WTC11 (cell line): ENCODE data around the gene ARHGAP45. TPM values are rescaled to one million over a fixed set of nuclear protein-coding genes. Genes with fewer than 3 reads are reported as not detected.

Source experiments
- ATAC-seq: fragments of 200-7000 bp; cut with Tn5 transposase; 2 replicates; pipeline ENCODE4 v1.10.0; 2021; ENCODE audit warnings: mild to moderate bottlenecking, moderate library complexity
- CTCF ChIA-PET: fragments of 300-600 bp; sonication (Branson Sonifier 250); formaldehyde crosslinking; loops from one replicate; lab custom pipeline; 2021; ENCODE audit warnings: antibody characterized with exemption; lab: Charles Lee
- POLR2A ChIA-PET: fragments of 350-600 bp; sonication (Branson Sonifier 250); formaldehyde crosslinking; loops from one replicate; lab custom pipeline; 2021; ENCODE audit warnings: antibody characterized with exemption; lab: Charles Lee
- DNase-seq: peaks from one replicate; pipeline ENCODE4 v3.0.0; 2021; ENCODE audit warnings: low spot score
- H3K27ac Mint-ChIP-seq: 2 replicates; pipeline ENCODE4 v1.8.0; 2021; ENCODE audit warnings: mixed read lengths
- H3K27me3 Mint-ChIP-seq: 2 replicates; pipeline ENCODE4 v1.8.0; 2021; ENCODE audit warnings: low read depth, mild to moderate bottlenecking, moderate library complexity, mixed read lengths
- H3K36me3 Mint-ChIP-seq: 2 replicates; pipeline ENCODE4 v1.8.0; 2021; ENCODE audit warnings: mixed read lengths
- H3K4me1 Mint-ChIP-seq: 2 replicates; pipeline ENCODE4 v1.8.0; 2022; ENCODE audit warnings: mixed read lengths
- H3K4me3 Mint-ChIP-seq: 2 replicates; pipeline ENCODE4 v1.8.0; 2021; ENCODE audit warnings: mild to moderate bottlenecking, moderate library complexity, mixed read lengths
- H3K9me3 Mint-ChIP-seq: 2 replicates; pipeline ENCODE4 v1.8.0; 2021; ENCODE audit warnings: mixed read lengths
- AFF4 ChIP-seq: sonication (generic); formaldehyde crosslinking; IDR thresholded peaks from 2 replicates; pipeline ENCODE4 v1.8.1; 2023; ENCODE audit warnings: mild to moderate bottlenecking, missing genetic modification reagents, borderline replicate concordance
- CBFB ChIP-seq: sonication (generic); formaldehyde crosslinking; IDR thresholded peaks from 2 replicates; pipeline ENCODE4 v1.8.1; 2022; ENCODE audit warnings: mild to moderate bottlenecking, low read depth, missing genetic modification reagents
- CREB1 ChIP-seq: sonication (generic); formaldehyde crosslinking; IDR thresholded peaks from 2 replicates; pipeline ENCODE4 v1.8.0; 2023; ENCODE audit warnings: mild to moderate bottlenecking, missing genetic modification reagents
- ELF4 ChIP-seq: sonication (generic); formaldehyde crosslinking; IDR thresholded peaks from 2 replicates; pipeline ENCODE4 v1.8.1; 2022; ENCODE audit warnings: low read depth, mild to moderate bottlenecking, moderate library complexity, missing genetic modification reagents
- GABPB1 ChIP-seq: sonication (generic); formaldehyde crosslinking; IDR thresholded peaks from 2 replicates; pipeline ENCODE4 v1.8.1; 2023; ENCODE audit warnings: mild to moderate bottlenecking, missing genetic modification reagents
- NFATC4 ChIP-seq: fragments of 250-450 bp; sonication (Bioruptor Pico); IDR thresholded peaks from 2 replicates; pipeline ENCODE4 v1.9.0; 2021; ENCODE audit warnings: mild to moderate bottlenecking
- NR1H2 ChIP-seq: sonication (generic); formaldehyde crosslinking; IDR thresholded peaks from 2 replicates; pipeline ENCODE4 v1.9.0; 2021; ENCODE audit warnings: mild to moderate bottlenecking, moderate library complexity, missing genetic modification reagents
- PRDM15 ChIP-seq: sonication (generic); formaldehyde crosslinking; IDR thresholded peaks from 2 replicates; pipeline ENCODE4 v1.8.0; 2022; ENCODE audit warnings: missing genetic modification reagents
- RORB ChIP-seq: fragments of 250-450 bp; sonication (Bioruptor Pico); IDR thresholded peaks from 2 replicates; pipeline ENCODE4 v1.9.0; 2021; ENCODE audit warnings: mild to moderate bottlenecking
- SOX15 ChIP-seq: fragments of 250-450 bp; sonication (Bioruptor Pico); IDR thresholded peaks from 2 replicates; pipeline ENCODE4 v1.9.0; 2021; ENCODE audit warnings: mild to moderate bottlenecking
- ZNF121 ChIP-seq: sonication (generic); formaldehyde crosslinking; IDR thresholded peaks from 2 replicates; pipeline ENCODE4 v1.8.0; 2023; ENCODE audit warnings: missing genetic modification reagents
- ZNF317 ChIP-seq: sonication (generic); formaldehyde crosslinking; IDR thresholded peaks from 2 replicates; pipeline ENCODE4 v1.8.1; 2023; ENCODE audit warnings: low read depth, mild to moderate bottlenecking, moderate library complexity, missing genetic modification reagents, borderline replicate concordance
- ZNF416 ChIP-seq: fragments of 250-450 bp; sonication (Bioruptor Pico); IDR thresholded peaks from 2 replicates; pipeline ENCODE4 v1.9.0; 2021; ENCODE audit warnings: mild to moderate bottlenecking, inconsistent platforms
- ZNF425 ChIP-seq: fragments of 250-450 bp; sonication (Bioruptor Pico); conservative IDR thresholded peaks from 2 replicates; pipeline ENCODE4 v1.9.0; 2021; ENCODE audit warnings: mild to moderate bottlenecking
- total RNA-seq: library from RNA; stranded (reverse); gene quantifications from 3 replicates; pipeline ENCODE4 v1.2.3, GENCODE V29; 2021
- TF ChIP-seq, protein P1 (sequence below): sonication (generic); formaldehyde crosslinking; IDR thresholded peaks from 2 replicates; pipeline ENCODE4 v1.8.1; 2022; ENCODE audit warnings: low read depth, mild to moderate bottlenecking, moderate library complexity, missing genetic modification reagents, borderline replicate concordance
- TF ChIP-seq, protein P2 (sequence below): sonication (generic); formaldehyde crosslinking; IDR thresholded peaks from 2 replicates; pipeline ENCODE4 v1.8.1; 2023; ENCODE audit warnings: mild to moderate bottlenecking, missing genetic modification reagents, moderate library complexity
- TF ChIP-seq, protein P3 (sequence below): sonication (generic); formaldehyde crosslinking; IDR thresholded peaks from 2 replicates; pipeline ENCODE4 v1.8.1; 2022; ENCODE audit warnings: low read depth, missing genetic modification reagents, borderline replicate concordance

The ARHGAP45 gene
- total RNA-seq, 1 experiment from 2014 or later, result 40.9 TPM

GRCh38 chr19:1047696-1048147, 19.2 kb upstream of the ARHGAP45 start:
- Mint-ChIP-seq H3K27ac (no peak overlapping the region), H3K4me1 (no peaks in the 10 kb centered on the region)
- peak; percentile 86 for DNase-seq
- no peak for TF ChIP-seq SOX15 (CRISPR knock-in tag)
- TF ChIP-seq, protein P1, sequence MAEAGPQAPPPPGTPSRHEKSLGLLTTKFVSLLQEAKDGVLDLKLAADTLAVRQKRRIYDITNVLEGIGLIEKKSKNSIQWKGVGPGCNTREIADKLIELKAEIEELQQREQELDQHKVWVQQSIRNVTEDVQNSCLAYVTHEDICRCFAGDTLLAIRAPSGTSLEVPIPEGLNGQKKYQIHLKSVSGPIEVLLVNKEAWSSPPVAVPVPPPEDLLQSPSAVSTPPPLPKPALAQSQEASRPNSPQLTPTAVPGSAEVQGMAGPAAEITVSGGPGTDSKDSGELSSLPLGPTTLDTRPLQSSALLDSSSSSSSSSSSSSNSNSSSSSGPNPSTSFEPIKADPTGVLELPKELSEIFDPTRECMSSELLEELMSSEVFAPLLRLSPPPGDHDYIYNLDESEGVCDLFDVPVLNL, result no peak
- no peak for TF ChIP-seq NR1H2 (CRISPR knock-in tag)
- TF ChIP-seq ZNF121, result 0 out of 2 replicates have a peak, but pooled peaks have one; percentile 36
- no peak for TF ChIP-seq CREB1
- TF ChIP-seq, protein P2, sequence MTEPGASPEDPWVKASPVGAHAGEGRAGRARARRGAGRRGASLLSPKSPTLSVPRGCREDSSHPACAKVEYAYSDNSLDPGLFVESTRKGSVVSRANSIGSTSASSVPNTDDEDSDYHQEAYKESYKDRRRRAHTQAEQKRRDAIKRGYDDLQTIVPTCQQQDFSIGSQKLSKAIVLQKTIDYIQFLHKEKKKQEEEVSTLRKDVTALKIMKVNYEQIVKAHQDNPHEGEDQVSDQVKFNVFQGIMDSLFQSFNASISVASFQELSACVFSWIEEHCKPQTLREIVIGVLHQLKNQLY (CRISPR knock-in tag), result no peak
- TF ChIP-seq, all 79 proteins: peak for 1
- H3K4me3 Mint-ChIP-seq, result no peak overlapping the region
- no peaks in the 10 kb centered on the region for H3K9me3 Mint-ChIP-seq
- ATAC-seq, result peak; percentile 12
- CTCF ChIA-PET, result interaction anchor here (0.7 to 3.2 kb wide), 5 partner anchors 18 to 219 kb away, joined by 3 to 18 read pairs (median 4); partner anchors contain the start of gene ARHGAP45
- no peaks in the 10 kb centered on the region for H3K27me3 Mint-ChIP-seq
- POLR2A ChIA-PET, result interaction anchor here (0.6 to 1.6 kb wide), 3 partner anchors 7 to 34 kb away, joined by 3 to 5 read pairs (median 3); partner anchors contain the start of genes ABCA7 and CNN2
- peaks cover 5% of the 10 kb centered on the region; the same call in 1 of the 2 replicates for H3K36me3 Mint-ChIP-seq

DNA sequence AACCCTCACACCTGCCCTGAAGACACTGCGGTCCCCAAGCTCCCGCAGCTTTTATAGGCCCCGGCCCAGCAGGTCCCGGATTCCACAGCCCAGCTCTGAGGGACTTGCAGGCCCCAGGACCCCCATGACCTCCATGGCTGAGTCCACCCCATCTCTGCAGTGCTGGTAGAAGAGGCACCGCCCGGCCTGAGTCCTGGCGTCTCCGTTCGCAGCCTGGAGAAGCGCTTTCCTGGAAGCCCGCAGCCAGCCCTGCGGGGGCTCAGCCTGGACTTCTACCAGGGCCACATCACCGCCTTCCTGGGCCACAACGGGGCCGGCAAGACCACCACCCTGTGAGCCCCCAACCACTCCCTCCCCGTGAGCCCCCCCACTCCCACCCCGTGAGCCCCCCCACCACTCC, 17.9 kb upstream of the ARHGAP45 start:
- Mint-ChIP-seq H3K27me3 (no peaks in the 10 kb centered on the region), H3K4me1 (no peaks in the 10 kb centered on the region), H3K36me3 (peaks cover 5% of the 10 kb centered on the region; the same call in 1 of the 2 replicates), H3K27ac (no peak overlapping the region), H3K9me3 (no peaks in the 10 kb centered on the region), H3K4me3 (no peak overlapping the region)
- DNase-seq, result no peak
- POLR2A ChIA-PET, result interaction anchor here (1.6 kb wide), 1 partner anchor 9 kb away, joined by 5 read pairs; the partner anchor contains the start of gene ABCA7
- CTCF ChIA-PET, result interaction anchor here (0.9 to 3.2 kb wide), 3 partner anchors 9 to 276 kb away, joined by 3 to 17 read pairs (median 3); partner anchors contain the start of genes ABCA7 and ARHGAP45
- ATAC-seq, result no peak
- no peak for TF ChIP-seq ZNF425 (CRISPR knock-in tag)
- TF ChIP-seq PRDM15 (CRISPR knock-in tag), result no peak

- ChIA-PET CTCF (interaction anchor here (1.0 to 2.6 kb wide), 2 partner anchors 9 to 21 kb away, joined by 4 to 6 read pairs; partner anchors contain the start of gene ABCA7), POLR2A (interaction anchor here (0.5 kb wide), 1 partner anchor 11 kb away, joined by 5 read pairs; no protein-coding TSS in a partner anchor)
- no peak overlapping the region for H3K4me3 Mint-ChIP-seq
- H3K27ac Mint-ChIP-seq, result no peak overlapping the region
- H3K4me1 Mint-ChIP-seq, result no peaks in the 10 kb centered on the region
- no peak for ATAC-seq
- H3K27me3 Mint-ChIP-seq, result no peaks in the 10 kb centered on the region
- H3K9me3 Mint-ChIP-seq, result no peaks in the 10 kb centered on the region
- peaks cover 5% of the 10 kb centered on the region; the same call in 1 of the 2 replicates for H3K36me3 Mint-ChIP-seq
- DNase-seq, result no peak
- TF ChIP-seq NFATC4 (CRISPR knock-in tag) (no peak), SOX15 (CRISPR knock-in tag) (no peak), ZNF317 (CRISPR knock-in tag) (no peak), RORB (no peak), CBFB (no peak), AFF4 (CRISPR knock-in tag) (no peak), ELF4 (CRISPR knock-in tag) (no peak), GABPB1 (CRISPR knock-in tag) (no peak), ZNF416 (CRISPR knock-in tag) (no peak)
- TF ChIP-seq, protein P3, sequence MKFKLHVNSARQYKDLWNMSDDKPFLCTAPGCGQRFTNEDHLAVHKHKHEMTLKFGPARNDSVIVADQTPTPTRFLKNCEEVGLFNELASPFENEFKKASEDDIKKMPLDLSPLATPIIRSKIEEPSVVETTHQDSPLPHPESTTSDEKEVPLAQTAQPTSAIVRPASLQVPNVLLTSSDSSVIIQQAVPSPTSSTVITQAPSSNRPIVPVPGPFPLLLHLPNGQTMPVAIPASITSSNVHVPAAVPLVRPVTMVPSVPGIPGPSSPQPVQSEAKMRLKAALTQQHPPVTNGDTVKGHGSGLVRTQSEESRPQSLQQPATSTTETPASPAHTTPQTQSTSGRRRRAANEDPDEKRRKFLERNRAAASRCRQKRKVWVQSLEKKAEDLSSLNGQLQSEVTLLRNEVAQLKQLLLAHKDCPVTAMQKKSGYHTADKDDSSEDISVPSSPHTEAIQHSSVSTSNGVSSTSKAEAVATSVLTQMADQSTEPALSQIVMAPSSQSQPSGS (CRISPR knock-in tag), result no peak
Measured at GRCh38 chr19:1049800-1050199, 17.2 kb upstream of the ARHGAP45 start.
